HepG2 (cell line): ENCODE data around the gene CD248. TPM values are rescaled to one million over a fixed set of nuclear protein-coding genes. Genes with fewer than 3 reads are reported as not detected.

Source experiments
- AKNA ChIP-seq: sonication (generic); formaldehyde crosslinking; IDR thresholded peaks from 2 replicates; pipeline ENCODE4 v1.4.0; 2020; ENCODE audit warnings: missing genetic modification reagents, borderline replicate concordance
- GPBP1L1 ChIP-seq: sonication (generic); formaldehyde crosslinking; IDR thresholded peaks from 2 replicates; pipeline ENCODE4 v1.5.0; 2020; ENCODE audit warnings: mild to moderate bottlenecking, missing genetic modification reagents
- RBM39 ChIP-seq: fragments of 200-400 bp; formaldehyde crosslinking; IDR thresholded peaks from one replicate; pipeline ENCODE4 v1.6.1; 2018; ENCODE audit warnings: antibody characterized with exemption, mild to moderate bottlenecking, low read depth, low read length; ENCODE audit not compliant: poor library complexity, severe bottlenecking
- RFX3 ChIP-seq: IDR thresholded peaks from 2 replicates; pipeline ENCODE4 v1.6.1; 2016; ENCODE audit warnings: missing biosample characterization, missing genetic modification reagents
- TCF7 ChIP-seq: sonication (generic); IDR thresholded peaks from 2 replicates; pipeline ENCODE4 v1.6.1; 2016; ENCODE audit warnings: antibody characterized with exemption, low read depth
- THYN1 ChIP-seq: sonication (generic); formaldehyde crosslinking; IDR thresholded peaks from 2 replicates; pipeline ENCODE4 v1.8.1; 2023; ENCODE audit warnings: low read depth, mild to moderate bottlenecking, moderate library complexity, missing genetic modification reagents, borderline replicate concordance
- YY1 ChIP-seq: IDR thresholded peaks from 2 replicates; pipeline ENCODE4 v1.6.1; 2011; ENCODE audit warnings: low read length, low read depth, moderate library complexity, mild to moderate bottlenecking; ENCODE audit not compliant: insufficient read depth, insufficient replicate concordance
- ZNF205 ChIP-seq: IDR thresholded peaks from 2 replicates; pipeline ENCODE4 v1.6.1; 2018; ENCODE audit warnings: missing biosample characterization, missing genetic modification reagents
- ZNF253 ChIP-seq: sonication (generic); formaldehyde crosslinking; IDR thresholded peaks from 2 replicates; pipeline ENCODE4 v1.8.0; 2022; ENCODE audit warnings: mild to moderate bottlenecking, missing genetic modification reagents, borderline replicate concordance
- ZNF512B ChIP-seq: sonication (generic); formaldehyde crosslinking; IDR thresholded peaks from 2 replicates; pipeline ENCODE4 v1.5.1; 2020; ENCODE audit warnings: missing genetic modification reagents, mild to moderate bottlenecking, borderline replicate concordance
- ZNF530 ChIP-seq: sonication (generic); formaldehyde crosslinking; IDR thresholded peaks from 2 replicates; pipeline ENCODE4 v1.5.0; 2020; ENCODE audit warnings: low read depth, mild to moderate bottlenecking, missing genetic modification reagents
- ZNF607 ChIP-seq: sonication (generic); formaldehyde crosslinking; IDR thresholded peaks from 2 replicates; pipeline ENCODE4 v1.5.1; 2020; ENCODE audit warnings: missing genetic modification reagents, mild to moderate bottlenecking, borderline replicate concordance
- ZNF660 ChIP-seq: sonication (generic); formaldehyde crosslinking; IDR thresholded peaks from 2 replicates; pipeline ENCODE4 v1.5.1; 2020; ENCODE audit warnings: mild to moderate bottlenecking, low read depth, missing genetic modification reagents, borderline replicate concordance
- ZNF790 ChIP-seq: sonication (generic); formaldehyde crosslinking; IDR thresholded peaks from 2 replicates; pipeline ENCODE4 v1.8.0; 2022; ENCODE audit warnings: missing genetic modification reagents, mild to moderate bottlenecking, borderline replicate concordance
- ZSCAN20 ChIP-seq: sonication (generic); formaldehyde crosslinking; IDR thresholded peaks from 2 replicates; pipeline ENCODE4 v1.4.0; 2020; ENCODE audit warnings: missing genetic modification reagents, mild to moderate bottlenecking, borderline replicate concordance
- ZSCAN25 ChIP-seq: sonication (generic); formaldehyde crosslinking; IDR thresholded peaks from 2 replicates; pipeline ENCODE4 v1.8.0; 2022; ENCODE audit warnings: mild to moderate bottlenecking, missing genetic modification reagents
- polyA plus RNA-seq, 8 experiments: library from polyadenylated mRNA; depleted of rRNA in 3 of 8; stranded (reverse) in 7 of 8; unstranded in 1 of 8; fragments of >200 nt; fragmentation: Illumina TruSeq in 4 of 8; extraction: Trizol in 4 of 8; gene quantifications; 2 replicates each; pipeline versions ENCODE4 v1.2.1 to v1.2.3, GENCODE V29; 2011 to 2016; ENCODE audit warnings: low read depth in 4 of 8, missing spikeins in 1 of 8, mixed read lengths in 1 of 8; ENCODE audit not compliant: insufficient read depth in 1 of 8
- total RNA-seq, 5 experiments: library from RNA; depleted of rRNA; stranded (reverse); fragments of >200 nt; fragmentation: Illumina TruSeq; extraction: Trizol; gene quantifications; 2 replicates each; pipeline ENCODE4 v1.2.3, GENCODE V29; 2016; ENCODE audit warnings: low read depth in 1 of 5

CD248 gene
- total and polyA plus RNA-seq, 2 of the 13 experiments (the other 11 are each of a cell fraction or from before 2014, with no cell fraction given) = 0.25 to 0.35 TPM

- no peak for TF ChIP-seq ZNF530 (CRISPR knock-in tag)
- no peak for TF ChIP-seq RBM39
- TF ChIP-seq ZNF253 (CRISPR knock-in tag) = no peak
- no peak for TF ChIP-seq THYN1 (CRISPR knock-in tag)
- TF ChIP-seq ZNF660 (CRISPR knock-in tag) = no peak
- TF ChIP-seq ZNF205 = no peak
- TF ChIP-seq AKNA = no peak
- 0 out of 2 replicates have a peak, but pooled peaks have one; percentile 46 for TF ChIP-seq ZNF512B (CRISPR knock-in tag)
- TF ChIP-seq TCF7 = no peak
- no peak for TF ChIP-seq ZSCAN25 (CRISPR knock-in tag)
- peak; percentile 61 for TF ChIP-seq YY1
- no peak for TF ChIP-seq GPBP1L1 (CRISPR knock-in tag)
- TF ChIP-seq ZNF607 (CRISPR knock-in tag) = 0 out of 2 replicates have a peak, but pooled peaks have one; percentile 54
- TF ChIP-seq ZNF790 (CRISPR knock-in tag) = no peak
- TF ChIP-seq RFX3 (CRISPR knock-in tag) = peak; percentile 99
- TF ChIP-seq ZSCAN20 (CRISPR knock-in tag) = no peak
Measured at GRCh38 chr11:66282468-66283455, 34.1 kb downstream of the CD248 start (continued).
